ENCODE results near the gene KRT33A.

KRT33A gene

DNA sequence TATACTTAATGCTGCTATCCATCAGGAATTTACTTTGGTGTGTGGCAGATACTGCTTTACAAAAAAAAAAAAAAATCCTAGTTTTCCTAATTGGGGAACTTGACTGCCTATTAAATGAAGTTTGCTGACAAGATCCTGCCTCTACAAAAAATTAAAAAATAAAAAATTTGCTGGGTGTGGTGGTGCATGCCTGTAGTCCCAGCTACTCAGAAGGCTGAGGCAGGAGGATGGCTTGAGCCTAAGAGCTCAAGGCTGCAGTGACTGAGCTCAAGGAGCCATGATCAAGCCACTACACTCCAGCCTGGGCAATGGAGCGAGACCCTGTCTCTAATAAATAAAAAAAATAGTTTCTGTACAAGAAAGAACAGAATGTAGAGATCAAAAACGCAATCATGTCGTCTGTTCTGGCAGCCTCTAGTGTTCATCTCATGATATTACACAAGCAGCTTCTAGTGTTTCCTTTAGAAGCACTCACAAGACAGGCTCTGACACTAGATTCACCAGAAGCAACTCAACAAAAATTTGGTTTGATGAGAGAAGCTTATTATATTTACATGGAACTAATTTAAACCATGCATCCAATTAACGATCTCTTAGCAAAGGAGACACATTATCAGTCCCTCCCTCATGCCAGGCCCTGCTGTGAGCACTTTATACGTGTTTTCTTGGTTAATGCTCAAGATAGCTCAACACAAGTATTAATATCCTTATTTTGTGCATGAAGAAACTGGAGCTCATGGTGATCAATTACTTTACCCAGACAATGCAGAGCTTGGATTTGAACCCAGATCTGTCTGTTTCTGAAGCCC lies 28.3 kb downstream of the KRT33A start:
- TF ChIP-seq, protein P1, sequence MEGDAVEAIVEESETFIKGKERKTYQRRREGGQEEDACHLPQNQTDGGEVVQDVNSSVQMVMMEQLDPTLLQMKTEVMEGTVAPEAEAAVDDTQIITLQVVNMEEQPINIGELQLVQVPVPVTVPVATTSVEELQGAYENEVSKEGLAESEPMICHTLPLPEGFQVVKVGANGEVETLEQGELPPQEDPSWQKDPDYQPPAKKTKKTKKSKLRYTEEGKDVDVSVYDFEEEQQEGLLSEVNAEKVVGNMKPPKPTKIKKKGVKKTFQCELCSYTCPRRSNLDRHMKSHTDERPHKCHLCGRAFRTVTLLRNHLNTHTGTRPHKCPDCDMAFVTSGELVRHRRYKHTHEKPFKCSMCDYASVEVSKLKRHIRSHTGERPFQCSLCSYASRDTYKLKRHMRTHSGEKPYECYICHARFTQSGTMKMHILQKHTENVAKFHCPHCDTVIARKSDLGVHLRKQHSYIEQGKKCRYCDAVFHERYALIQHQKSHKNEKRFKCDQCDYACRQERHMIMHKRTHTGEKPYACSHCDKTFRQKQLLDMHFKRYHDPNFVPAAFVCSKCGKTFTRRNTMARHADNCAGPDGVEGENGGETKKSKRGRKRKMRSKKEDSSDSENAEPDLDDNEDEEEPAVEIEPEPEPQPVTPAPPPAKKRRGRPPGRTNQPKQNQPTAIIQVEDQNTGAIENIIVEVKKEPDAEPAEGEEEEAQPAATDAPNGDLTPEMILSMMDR (IDR thresholded peaks at IDR 0.05; ENCODE audit: control extremely low read depth, extremely low read depth, low read depth, missing control alignments), result peak; percentile 74
- ChIA-PET CTCF (interaction anchor here (0.8 to 2.5 kb wide), 13 partner anchors 9 to 707 kb away, joined by 3 to 11 read pairs (median 3); partner anchors contain the start of genes KRTAP16-1 and KRTAP29-1), POLR2A (no interaction called here)
- peak; percentile 43 for DNase-seq (ENCODE audit: extremely low spot score)

DNA sequence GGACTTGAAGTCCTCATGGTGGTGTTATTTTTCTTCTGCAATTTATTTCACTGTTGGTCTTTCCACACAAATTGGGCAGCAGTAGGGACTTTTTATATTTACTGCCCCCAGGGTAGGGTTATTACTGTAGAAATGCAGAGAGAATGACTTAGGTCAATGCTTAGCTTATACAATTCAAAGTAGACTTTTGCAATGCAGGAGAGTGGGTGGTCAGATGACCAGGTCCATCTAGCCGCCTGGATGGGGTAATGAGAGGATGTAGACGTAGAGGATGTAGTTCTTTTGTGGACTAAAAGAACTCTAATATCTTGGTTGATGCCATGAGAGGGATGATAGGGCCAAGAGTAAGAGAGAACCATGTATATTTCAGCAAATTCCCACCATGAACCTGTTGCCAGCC lies 32.4 kb downstream of the KRT33A start:
- TF ChIP-seq, protein P1 (IDR thresholded peaks at IDR 0.05; ENCODE audit: control extremely low read depth, extremely low read depth, low read depth, missing control alignments), result no peak
- no peak for DNase-seq (ENCODE audit: extremely low spot score)
- ChIA-PET POLR2A (no interaction called here), CTCF (interaction anchor here (1.4 kb wide), 1 partner anchor 13 kb away, joined by 4 read pairs; no protein-coding TSS in a partner anchor)

DNA sequence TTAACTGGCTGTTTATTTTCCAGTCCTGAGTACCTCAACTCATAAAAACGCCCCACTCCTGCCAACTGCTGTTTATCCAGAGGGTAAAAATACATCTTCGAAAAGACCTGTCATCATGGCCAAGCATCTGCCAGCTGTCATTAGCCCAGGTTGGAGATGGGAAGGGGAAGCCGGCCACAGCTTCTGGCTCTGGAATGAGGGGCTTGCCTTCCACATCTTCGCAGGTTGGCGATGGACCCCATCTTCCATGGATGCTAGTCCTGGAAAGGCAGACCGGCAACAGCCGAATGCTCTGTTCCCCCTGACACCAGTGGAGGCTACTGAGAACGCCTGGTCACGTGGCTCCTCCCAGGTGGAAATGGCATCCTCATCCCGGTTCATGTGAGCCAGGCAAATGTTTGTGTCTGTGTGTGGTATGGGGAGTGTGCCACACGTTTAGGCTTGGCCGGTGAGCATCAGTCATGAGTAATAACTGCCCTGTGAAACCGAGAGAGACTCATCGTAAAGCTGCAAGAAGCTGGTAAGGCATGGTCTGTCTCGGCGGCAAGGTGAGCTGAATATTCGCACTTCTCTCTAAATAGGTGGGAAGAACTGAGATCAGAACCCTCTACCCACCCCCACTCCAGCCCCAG lies 34.7 kb downstream of the KRT33A start:
- POLR2A ChIA-PET, result no interaction called here
- CTCF ChIA-PET, result no interaction called here
- no peak for DNase-seq (ENCODE audit: extremely low spot score)
- TF ChIP-seq, protein P1 (IDR thresholded peaks at IDR 0.05; ENCODE audit: control extremely low read depth, extremely low read depth, low read depth, missing control alignments), result no peak

DNA sequence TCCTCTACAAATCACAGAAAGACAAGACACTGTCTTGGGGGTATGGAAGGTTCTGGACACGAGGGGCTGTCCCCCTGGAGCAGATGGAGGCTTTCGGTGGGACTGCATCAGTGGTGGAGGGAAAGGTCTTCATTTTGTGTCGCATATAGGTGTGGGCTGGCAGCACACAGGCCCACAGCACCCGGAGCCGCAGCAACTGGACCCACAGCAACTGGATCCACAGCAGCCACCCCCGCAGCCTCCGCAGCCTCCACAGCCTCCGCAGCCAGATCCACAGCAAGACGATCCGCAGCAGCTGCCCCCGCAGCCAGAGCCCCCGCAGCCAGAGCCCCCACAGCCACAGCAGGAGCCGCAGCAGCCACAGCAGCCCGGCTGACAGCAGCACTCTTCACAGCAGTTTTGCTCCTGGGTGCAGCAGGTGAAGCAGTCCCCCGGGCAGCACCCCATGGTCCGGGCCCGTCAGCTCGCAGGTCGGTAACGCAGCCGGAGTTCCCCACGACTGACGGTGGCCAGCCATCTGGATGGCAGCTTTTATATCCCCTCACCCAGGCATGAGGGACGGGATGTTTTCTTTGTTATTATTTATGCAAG lies 35.3 kb downstream of the KRT33A start, which contains the start of gene KRTAP17-1:
Gene KRTAP17-1 (minus strand): TSS at position 507 of the 591 bp plus-strand sequence. CDS start 60 bp downstream, at position 447.
- ChIA-PET POLR2A (no interaction called here), CTCF (interaction anchor here (1.2 kb wide), 1 partner anchor 14 kb away, joined by 4 read pairs; no protein-coding TSS in a partner anchor)
- no peak for DNase-seq (ENCODE audit: extremely low spot score)
- TF ChIP-seq, protein P1 (IDR thresholded peaks at IDR 0.05; ENCODE audit: control extremely low read depth, extremely low read depth, low read depth, missing control alignments), result no peak

DNA sequence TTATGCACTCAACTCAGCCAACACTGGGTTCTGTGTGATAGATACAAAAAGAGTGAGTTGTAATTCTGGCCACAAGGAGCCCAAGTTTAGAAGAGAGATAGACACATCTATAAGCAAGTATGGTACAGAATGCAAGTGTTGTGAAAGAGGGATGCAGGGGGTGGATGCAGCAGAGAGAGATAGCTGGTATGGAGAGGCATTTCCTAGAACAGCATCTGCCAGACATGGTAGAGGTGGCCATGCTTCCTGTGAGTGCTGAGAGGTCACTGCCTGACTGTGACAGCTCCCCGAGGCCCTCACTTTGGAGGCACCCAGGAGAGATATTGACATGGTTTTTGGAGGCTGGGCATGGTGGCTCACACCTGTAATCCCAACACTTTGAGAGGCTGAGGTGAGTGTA lies 39.5 kb downstream of the KRT33A start:
- TF ChIP-seq, protein P1 (IDR thresholded peaks at IDR 0.05; ENCODE audit: control extremely low read depth, extremely low read depth, low read depth, missing control alignments), result no peak
- ChIA-PET CTCF (no interaction called here), POLR2A (no interaction called here)
- DNase-seq (ENCODE audit: extremely low spot score), result no peak

DNA sequence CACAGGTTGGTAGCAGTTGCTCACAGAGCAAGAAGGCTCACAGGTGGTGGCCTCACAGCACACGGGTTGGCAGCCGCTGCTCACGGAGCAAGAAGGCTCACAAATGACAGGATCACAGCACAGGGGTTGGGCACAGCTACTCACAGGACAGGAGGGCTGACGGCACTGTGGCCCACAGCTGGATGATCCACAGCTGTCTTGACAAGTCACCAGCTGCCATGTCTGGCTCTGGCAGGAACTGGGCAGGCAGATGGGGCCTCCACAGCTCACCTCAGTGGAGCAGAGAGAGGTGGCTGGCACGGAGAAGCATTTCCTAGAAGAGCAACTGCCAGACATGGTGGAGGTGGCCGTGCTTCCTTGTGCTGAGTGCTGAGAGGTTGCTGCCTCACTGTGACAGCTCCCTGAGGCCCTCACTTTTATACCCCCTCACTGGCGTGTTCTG lies 41.7 kb downstream of the KRT33A start, which contains the start of gene KRTAP16-1:
Gene KRTAP16-1 (minus strand): TSS at position 392 of the 442 bp plus-strand sequence. CDS start 56 bp downstream, at position 336.
- ChIA-PET POLR2A (no interaction called here), CTCF (interaction anchor here (1.7 kb wide), 1 partner anchor 14 kb away, joined by 4 read pairs; no protein-coding TSS in a partner anchor)
- TF ChIP-seq, protein P1 (IDR thresholded peaks at IDR 0.05; ENCODE audit: control extremely low read depth, extremely low read depth, low read depth, missing control alignments), result no peak
- DNase-seq (ENCODE audit: extremely low spot score), result no peak

Measured in GM10248 (cell line).